ENCODE results near the gene GTF2F1.
"Not testable (repeated sequence)": the region's sequence is repeated elsewhere in the genome, so short reads cannot be mapped to it uniquely, and the experiment has no call there.

Gene GTF2F1, protein sequence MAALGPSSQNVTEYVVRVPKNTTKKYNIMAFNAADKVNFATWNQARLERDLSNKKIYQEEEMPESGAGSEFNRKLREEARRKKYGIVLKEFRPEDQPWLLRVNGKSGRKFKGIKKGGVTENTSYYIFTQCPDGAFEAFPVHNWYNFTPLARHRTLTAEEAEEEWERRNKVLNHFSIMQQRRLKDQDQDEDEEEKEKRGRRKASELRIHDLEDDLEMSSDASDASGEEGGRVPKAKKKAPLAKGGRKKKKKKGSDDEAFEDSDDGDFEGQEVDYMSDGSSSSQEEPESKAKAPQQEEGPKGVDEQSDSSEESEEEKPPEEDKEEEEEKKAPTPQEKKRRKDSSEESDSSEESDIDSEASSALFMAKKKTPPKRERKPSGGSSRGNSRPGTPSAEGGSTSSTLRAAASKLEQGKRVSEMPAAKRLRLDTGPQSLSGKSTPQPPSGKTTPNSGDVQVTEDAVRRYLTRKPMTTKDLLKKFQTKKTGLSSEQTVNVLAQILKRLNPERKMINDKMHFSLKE

DNA sequence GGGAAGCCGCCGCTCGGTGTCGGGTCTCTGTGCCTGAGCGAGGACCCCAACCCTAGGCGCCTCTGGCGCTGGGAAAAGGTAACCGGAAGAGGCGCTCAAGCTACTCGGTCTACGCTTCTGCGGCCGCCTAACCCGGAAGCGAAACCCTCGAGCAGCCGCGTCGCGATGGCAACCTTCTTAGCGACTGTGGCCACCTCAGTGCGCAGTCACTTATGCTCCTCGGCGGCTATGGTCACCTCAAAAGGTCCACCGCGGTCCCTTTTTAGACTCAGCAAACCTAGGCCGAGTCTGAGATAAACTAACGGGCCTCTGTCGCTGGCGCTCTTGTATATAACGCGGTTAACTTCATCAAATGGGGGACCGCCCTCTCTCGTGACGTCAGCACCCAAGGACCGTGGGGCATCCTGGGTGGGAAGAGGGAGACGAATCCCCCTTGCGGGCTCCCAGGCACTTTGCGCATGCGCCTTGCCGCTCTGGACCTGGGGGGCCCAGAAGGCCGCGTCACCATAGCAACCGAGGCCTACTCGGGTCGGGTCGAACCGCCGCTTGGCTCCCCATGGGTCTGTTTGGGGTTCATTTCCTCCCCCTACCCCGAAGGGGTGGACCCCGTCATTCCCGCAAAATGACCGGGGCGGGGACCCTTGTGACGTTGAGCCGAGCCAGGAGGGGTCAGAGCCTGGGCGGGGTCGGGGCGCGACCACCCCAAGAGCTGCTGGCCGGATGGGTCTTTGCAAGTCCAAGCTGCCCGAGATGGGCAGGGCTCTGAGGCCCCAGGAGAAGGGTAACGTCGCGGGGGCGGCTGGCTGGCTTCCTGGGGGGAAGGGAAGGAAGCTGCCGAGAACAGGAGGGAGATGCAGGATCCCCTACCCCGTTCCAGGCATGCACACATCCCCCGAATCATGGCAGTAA, at the start of gene GTF2F1:
Gene GTF2F1, minus strand, starts transcription at position 91 of the 909 bp plus-strand sequence. CDS start 169 bp downstream, outside the sequence.
- peak; percentile 96 to 97 for DNase-seq

DNA sequence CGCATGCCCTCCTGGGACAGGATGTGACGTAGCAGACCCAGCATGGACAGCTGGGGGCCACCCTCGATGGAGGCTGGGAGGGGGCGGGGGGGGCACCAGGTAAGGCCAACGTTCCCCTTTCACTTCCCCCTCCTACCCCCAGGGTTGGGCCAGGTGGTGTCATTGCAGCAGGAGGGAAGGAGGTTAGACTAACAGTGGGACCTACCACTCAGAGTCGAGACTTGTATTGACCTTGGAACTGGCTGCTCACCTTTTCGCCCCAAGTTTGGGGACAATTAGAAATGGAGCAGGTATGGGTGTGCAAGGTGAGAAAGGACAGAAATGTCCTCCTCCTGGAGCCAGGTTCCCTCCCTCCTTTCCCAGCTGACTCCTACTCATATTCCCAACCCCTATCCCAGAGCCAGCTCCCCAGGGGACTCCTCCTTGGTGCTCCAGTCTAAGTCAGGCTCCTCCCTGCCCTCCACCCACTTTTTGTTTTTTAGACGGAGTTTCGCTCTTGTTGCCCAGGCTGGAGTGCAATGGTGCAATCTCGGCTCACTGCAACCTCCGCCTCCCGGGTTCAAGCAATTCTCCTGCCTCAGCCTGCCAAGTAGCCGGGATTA, 49.2 kb upstream of the GTF2F1 start:
- DNase-seq, result no peak

DNA sequence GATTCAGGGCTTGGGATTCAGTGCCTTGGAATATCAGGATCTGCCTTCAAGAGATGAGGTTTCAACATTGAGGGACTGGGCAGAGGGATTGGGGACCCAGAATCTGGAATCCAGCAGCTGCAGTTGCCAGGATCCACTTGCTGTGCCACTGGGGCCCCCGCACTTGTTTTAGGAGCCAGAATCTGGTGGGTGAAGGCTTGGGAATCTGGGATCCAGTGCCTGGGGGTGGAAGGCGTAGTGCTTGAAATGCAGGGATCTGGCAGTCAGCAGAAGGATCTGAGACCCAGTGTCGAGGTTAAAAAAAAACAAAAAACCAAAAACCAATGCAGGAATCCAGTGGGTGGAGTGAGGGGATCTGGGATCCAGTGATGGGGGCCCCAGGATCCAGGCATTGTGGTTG, 47.9 kb upstream of the GTF2F1 start:
- no peak for DNase-seq

DNA sequence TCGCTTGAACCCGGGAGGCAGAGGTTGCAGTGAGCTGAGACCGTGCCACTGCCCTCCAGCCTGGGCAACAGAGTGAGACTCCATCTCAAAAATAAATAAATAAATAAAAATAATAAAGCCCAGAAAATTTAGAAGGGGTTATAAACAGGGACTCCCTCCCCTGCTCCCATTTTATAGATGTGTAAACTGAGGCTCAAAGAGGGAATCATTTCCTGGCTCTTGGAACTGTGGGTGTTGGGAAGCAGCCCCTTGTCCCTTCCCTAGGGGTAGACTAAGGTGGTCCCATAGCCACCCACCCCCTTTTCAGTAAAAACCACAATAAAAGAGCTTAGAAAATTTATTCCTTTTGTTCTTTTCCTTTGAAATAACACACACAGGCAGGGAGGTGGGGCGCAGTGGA, 46.8 kb upstream of the GTF2F1 start:
- no peak for DNase-seq

DNA sequence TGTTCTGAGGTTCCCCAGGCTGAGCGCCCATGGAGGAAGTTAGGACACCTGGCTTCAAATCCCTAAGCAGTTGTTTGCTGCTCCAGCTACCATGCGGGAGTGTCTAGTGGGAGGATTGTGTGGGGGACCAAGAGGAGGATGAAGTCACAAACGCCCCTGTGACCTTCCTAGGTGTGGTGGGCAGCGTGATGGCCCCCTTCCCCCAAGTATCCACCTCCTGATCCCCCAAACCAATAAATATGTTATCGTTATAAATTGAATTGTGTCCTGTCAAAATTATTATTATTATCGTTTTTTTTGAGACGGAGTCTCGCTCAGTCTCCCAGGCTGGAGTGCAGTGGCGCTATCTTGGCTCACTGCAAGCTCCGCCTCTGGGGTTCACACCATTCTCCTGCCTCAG, 40.7 kb upstream of the GTF2F1 start, which contains the start of gene SLC25A41:
Gene SLC25A41, minus strand, starts transcription at position 101 of the 400 bp plus-strand sequence. Its CDS starts 70 bp downstream, at position 31.
- no peak for DNase-seq

DNA sequence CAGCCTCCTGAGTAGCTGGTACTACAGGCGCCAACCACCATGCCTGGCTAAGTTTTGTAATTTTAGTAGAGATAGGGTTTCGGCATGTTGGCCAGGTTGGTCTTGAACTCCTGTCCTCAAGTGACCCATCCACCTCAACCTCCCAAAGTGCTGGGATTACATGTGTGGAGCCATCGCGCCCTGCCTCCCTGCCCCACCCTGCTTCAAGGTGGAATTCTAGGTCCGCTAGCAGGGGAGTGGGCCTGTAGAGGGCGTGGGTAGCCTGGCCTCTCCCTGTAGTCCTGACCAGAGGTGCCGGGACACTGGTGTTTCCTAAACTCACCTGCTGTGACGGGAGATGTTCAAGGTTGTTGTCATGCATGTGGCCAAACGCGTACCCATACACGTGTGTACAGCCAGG, 40.2 kb upstream of the GTF2F1 start:
- no peak for DNase-seq

DNA sequence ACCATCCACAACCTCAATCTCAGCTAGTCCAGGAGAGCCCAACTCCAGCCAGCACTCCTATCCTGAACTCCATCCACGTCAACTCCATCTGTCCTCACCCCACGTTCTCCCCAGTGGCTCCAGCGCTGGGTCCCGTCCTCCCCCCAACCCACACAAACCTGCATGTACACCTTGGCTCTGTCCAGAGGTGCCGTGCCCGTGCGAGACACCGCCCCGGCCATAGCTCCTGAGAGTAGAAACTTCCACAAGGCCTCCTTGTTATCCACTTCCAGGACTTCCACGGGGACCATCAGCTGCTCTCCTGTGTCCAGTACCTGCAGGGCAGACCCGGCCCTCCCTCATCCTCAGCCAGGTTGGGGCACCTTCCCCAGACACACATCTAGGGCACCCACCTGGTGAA, 38.9 kb upstream of the GTF2F1 start:
- no peak for DNase-seq

DNA sequence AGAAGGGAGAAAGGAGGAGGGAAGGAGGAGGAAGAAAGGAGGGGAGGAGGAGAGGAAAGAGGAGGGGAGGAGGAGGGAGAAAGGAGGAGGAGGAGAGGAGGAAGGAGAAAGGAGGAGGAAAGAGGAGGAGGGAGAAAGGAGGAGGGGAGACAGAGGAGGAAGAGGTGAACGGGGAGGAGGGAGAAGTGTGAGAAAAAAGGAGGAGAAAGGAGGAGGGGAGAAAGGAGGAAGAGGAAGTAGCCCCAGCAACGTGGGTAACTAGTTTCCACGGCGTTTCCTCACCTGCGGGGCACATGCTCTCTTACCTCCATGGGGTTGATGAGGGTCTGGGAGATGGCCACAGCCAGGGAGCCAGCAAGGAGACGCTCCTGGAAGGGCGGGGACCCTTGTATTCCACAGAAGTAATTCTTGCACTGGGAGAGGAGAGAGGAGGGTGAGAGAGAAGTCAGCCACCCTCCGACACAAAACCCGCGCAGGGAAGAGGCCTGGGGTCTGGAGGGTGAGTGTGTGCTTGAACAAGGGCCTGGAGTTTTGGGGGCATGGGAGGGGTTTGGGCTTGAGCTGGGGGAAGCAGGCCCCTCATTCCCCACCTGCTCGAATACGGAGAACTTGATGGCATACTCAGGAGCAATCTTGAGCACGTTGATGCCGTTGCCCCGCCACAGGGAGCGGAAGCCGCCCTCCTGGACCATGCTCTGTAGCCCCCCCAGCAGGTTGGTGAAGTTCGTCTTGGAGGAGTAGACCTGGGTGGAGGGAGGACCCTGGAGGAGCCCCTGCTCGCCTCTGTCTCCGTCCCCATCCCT, 36.7 kb upstream of the GTF2F1 start:
- DNase-seq, result no peak

DNA sequence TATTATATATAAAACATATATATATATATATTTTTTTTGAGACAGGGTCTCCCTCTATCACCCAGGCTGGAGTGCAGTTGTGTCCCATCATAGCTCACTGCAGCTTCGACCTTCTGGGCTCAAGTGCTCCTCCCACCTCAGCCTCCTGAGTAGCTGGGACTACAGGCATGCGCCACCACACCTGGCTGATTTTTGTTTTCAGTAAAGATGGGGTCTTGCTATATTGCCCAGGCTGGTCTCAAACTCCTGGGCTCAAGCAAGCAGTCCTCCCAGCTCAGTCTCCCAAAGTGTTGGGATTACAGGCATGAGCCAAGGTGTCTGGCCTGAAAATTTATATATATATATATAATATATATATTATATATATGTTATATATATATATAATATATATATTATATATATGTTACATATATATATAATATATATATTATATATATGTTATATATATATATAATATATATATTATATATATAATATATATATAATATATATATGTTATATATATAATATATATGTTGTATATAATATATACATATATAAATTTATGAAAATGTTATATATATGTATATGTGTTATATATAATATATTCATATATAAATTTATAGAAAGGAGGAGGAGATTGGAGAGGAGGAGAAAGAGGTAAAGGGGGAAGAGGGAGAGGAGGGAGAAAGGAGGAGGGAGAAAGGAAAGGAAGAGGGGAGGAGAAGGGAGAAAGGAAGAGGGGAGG, 35.9 kb upstream of the GTF2F1 start:
- not testable (repeated sequence) for DNase-seq

DNA sequence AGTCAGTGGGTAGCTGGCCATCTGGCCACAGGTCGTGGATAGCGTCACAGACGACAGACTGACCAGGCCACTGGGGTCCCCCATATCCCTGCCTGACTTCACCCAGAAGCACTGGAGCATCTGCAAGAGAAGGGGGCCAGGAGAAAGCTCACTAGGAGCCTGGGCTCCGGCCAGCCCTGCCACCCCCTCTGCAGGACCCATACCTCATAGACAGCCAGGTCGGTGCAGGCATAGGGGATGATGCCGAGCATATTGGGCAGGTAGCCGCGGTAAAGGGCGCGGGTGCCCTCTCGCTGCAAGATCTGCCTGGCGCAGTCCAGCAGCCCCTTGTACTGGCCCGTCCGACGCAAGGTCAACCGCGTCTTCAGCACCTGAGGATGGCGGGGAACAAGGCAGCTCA, 34.2 kb upstream of the GTF2F1 start:
- no peak for DNase-seq

DNA sequence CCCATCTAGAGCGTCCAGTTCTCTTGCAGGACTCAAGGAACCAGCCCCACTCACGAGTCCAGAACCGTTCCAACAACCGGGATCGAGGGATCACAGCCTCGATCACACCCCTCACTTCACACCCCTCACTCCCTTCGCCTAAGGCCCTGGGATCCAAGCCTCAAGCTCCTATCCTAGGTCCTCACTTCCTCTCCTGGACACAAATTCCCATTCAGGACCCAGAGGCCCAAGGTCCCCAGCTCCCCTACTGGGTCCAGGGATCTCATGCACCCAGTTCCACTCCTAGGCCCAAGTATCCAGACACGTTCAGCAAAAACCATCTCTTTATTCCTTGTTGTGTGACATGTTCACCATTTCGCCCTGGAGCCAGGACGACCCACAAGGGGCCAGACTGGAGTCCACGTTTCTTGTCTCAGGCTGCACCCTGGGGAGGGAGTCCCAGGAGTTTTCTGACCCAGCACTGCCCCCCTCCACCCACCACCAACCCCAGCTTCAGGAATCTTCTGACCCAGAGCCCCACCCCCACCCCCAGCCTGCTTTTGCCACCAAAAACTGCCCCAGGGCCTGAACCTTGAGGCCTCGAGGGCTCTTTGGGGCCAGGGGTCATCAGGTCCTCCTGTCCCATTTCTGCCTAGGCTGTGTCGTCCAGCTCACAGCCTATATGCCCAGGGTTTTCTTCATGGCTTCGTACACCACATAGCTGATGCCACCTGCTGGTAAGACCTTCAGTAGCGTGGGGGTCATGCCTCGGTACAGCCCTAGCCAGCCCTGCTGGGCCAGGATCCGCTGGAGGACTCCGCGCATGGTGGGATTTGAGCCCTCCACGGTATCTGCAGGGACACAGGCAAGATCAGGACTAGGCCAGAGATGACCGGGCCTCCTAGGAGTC, 33.0 kb upstream of the GTF2F1 start:
- peak in 1 of 2 donors; percentile 19 for DNase-seq

DNA sequence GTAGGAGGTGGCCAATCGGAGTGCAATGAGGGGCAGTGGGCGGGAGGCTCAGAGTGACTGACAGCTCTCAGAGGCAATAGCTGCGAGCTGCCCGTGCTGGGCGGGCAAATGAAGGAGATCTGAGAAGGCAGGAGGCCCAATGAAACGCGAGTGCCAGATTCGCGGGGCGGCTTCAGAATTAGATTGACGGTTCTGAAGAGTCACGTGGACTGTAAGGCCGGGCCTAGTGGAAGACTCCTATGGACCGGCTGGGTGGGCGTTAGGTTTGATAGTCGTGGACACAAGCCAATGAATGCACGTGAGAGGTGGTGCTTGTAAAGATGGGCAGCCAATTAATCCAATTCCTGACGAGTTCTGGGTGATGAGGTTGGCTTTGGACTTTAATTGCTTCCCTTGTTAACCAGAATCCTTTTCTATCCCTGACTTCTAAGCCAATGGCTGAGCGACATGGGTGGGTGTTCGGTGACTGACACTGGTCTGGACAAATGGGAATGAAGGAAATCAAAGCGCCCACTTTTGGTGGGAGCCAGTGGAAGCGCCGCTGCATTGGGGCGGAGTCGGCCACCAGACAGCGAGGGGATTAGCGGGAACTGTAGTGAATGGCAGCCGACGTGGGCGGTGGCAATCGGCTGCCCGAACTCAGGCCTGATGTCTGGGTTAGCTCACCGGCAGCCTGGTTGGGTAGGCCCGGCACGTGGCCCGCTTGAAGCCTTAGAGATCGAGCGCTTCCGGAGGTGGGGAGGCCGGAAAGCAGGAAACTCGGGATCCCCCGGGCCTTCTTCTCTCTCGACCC, 32.2 kb upstream of the GTF2F1 start:
- DNase-seq, result peak; percentile 100

DNA sequence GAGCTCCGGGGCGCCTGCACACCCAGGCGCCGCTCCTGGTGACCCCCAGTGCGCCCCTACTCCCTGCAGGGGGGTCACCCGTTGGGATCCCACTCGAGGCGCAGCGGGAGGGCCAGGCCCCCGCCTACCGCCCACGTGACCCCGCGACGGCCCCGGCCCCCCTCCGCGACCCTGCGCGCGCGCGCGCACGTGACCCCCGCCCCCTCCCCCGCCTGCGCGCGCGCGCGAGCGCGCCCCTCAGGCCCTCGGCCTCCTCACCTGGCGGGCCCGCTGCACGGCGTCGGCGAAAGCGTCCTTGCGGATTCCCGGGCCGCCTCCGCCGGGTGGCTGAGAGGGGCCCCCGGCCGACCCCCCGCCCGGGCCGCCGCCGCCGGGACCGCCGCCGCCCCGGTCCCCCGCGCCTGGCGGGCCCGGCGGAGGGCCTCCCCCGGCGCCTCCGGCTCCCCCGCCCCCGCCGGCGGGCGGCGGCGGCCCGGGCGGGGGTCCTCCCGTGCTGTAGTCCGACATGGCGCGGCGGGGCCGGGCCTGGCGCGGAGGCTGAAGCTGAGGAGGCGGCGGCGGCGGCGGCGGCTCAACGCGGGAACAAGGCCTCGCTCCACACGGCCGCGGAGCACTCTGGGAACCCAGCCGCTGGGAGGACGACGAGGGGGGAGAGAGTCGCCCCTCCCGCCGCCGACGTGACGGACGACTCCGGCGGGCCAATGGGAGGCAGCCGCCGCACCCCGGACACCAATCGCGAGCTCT, 31.4 kb upstream of the GTF2F1 start, which contains the start of gene KHSRP:
Gene KHSRP, minus strand, starts transcription at position 617 of the 744 bp plus-strand sequence. Its CDS starts 110 bp downstream, at position 507.
- peak in 1 of 2 donors; percentile 22 for DNase-seq

DNA sequence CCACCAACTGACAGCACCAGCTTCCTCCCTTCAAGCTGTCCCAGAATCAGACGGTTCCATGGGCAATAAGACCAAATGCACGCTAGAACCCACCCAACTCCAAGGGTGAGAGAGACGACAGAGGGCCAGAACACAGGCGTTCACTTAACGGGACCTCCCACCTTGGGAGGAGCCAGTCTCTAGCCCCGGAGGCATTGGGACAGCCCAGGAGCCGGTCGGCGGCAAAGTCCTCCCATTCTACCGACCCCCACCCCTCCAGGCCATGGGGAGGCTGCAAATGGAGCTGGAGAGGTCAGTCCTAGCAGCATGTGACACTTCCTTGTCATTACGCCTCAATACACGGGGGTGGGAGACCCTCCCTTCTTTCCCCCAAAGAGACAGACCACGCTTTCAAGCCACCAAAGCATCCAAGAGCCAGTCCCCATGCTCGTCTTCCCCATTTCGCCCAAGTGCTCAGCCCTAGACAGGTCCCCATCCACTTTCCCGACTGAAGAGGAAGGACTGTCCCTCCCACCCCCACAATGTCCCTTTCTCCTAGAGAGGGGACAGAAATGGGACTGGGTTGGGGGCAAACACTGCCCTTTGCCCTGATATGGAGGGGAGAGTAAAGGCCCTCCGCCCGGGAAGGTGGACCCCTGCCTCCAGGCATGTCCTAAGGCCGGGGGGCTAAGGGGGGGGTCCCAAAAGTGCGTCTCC, 30.7 kb upstream of the GTF2F1 start:
- peak in 1 of 2 donors; percentile 24 for DNase-seq

DNA sequence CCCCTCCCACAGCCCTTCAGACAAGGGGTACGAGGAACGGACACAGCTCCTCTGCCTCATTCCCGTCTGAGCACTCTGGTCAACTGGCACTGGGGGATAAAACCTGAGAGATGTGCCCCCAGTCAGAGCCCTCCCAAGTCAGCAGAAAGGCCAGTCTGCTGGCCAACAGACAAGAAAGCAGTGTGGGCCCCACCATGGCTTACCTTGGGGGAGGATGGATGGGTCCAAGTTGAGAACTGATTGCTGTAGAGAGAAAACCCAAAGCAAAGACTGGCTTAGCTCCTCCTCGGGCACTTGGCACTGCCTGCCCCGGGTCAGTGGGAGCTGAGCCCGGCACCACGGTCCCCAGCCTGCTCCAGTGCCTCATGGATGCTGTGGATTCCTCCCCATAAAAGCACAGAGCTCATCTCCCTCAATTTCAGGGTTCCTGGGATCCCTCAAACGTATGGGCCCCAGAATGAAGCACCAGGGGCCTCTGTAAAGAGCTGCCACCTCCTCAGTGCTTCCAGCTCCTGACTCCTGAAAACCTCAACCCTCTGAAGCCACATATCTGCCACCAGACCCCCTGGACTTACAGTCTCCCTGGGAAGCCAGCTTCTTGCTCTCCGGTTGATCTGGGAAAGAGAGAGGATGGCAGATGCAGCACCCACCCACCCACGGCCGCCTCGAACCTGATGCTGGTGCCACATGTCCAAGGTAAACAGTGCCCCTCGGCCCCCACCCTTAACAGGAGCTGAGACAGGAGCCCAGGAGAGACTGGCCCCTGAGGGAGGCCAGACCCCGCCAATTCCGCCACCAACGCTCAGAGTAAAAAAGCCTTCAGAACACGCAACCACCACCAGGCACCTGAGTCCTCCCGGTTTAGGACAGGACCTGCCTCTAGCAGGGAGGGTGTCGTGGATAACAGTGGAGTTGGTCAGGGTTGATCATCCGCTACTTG, 28.4 kb upstream of the GTF2F1 start:
- no peak for DNase-seq

DNA sequence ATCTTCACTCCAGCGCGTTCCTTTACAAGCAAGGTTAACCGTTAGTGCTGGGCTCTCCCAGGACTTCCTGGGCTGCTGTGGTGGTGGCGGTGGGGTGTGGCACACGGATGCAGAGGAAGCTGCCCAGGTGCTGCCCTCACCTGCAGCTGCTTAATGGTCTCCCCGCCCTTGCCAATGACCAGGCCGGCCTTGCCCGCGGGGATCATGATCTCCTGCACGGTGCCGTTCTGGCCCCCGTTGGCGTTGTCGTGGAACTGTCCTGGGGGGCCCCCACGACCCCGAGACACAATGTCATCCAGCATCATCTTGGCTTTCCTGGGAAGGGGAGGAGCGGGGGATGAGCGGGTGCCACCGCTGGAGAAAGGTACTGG, 25.6 kb upstream of the GTF2F1 start:
- no peak for DNase-seq
